Vagina (tissue), 2 donors: ENCODE data around the gene ZFP57. TPM values are rescaled to one million over a fixed set of nuclear protein-coding genes. Genes with fewer than 3 reads are reported as not detected.

ENCODE experiments used
- DNase-seq, 2 donors: peaks; one replicate each; pipeline ENCODE4 v3.0.0-alpha.2; 2017; ENCODE audit errors: extremely low spot score in 2 of 2
- H3K27ac ChIP-seq: fragments of 200-600 bp; sonication (generic); one replicate; pipeline ENCODE4 v1.5.1; 2019
- H3K27me3 ChIP-seq: fragments of 200-600 bp; sonication (generic); one replicate; pipeline ENCODE4 v1.5.1; 2019
- H3K36me3 ChIP-seq, 2 donors: fragments of 200-600 bp; sonication (generic); one replicate each; pipeline ENCODE4 v1.5.1; 2017 to 2019
- H3K4me1 ChIP-seq: fragments of 200-600 bp; sonication (generic); one replicate; pipeline ENCODE4 v1.5.1; 2019
- H3K4me3 ChIP-seq, 2 donors: fragments of 200-600 bp; sonication (generic); 1 replicate in 1 of 2; 2 replicates in 1 of 2; pipeline ENCODE4 v1.5.1; 2016 to 2019
- H3K9me3 ChIP-seq: fragments of 200-600 bp; sonication (generic); one replicate; pipeline ENCODE4 v1.5.1; 2019
- CTCF ChIP-seq, 3 experiments: fragments of 450-650 bp in 2 of 3; fragments of 200-600 bp in 1 of 3; sonication (generic) in 1 of 3; IDR thresholded peaks; one replicate each; pipeline ENCODE4 v1.5.1; 2017 to 2019; ENCODE audit warnings: antibody characterized with exemption in 3 of 3, mild to moderate bottlenecking in 2 of 3, moderate library complexity in 2 of 3
- POLR2A ChIP-seq, 2 donors: fragments of 450-650 bp; IDR thresholded peaks; one replicate each; pipeline ENCODE4 v1.6.1; 2017; ENCODE audit warnings: antibody characterized with exemption in 2 of 2, mild to moderate bottlenecking in 2 of 2, moderate library complexity in 2 of 2
- POLR2AphosphoS5 ChIP-seq, 2 donors: sonication (generic); formaldehyde crosslinking; IDR thresholded peaks; one replicate each; pipeline ENCODE4 v1.9.0; 2017; ENCODE audit warnings: antibody characterized with exemption in 2 of 2, mild to moderate bottlenecking in 2 of 2, low read depth in 1 of 2; ENCODE audit not compliant: insufficient read depth in 1 of 2
- intact Hi-C: fragments of 100-400 bp; cut with DNase I; formaldehyde crosslinking; loops from one replicate; pipeline ENCODE4 v1.15.1; 2023
- total RNA-seq: library from RNA; depleted of rRNA; stranded (reverse); fragments of >200 nt; gene quantifications from one replicate; pipeline ENCODE4 v1.2.3, GENCODE V29; 2016

The ZFP57 gene
- total RNA-seq, 1 donor from 2014 or later, result 3.7 TPM

DNA sequence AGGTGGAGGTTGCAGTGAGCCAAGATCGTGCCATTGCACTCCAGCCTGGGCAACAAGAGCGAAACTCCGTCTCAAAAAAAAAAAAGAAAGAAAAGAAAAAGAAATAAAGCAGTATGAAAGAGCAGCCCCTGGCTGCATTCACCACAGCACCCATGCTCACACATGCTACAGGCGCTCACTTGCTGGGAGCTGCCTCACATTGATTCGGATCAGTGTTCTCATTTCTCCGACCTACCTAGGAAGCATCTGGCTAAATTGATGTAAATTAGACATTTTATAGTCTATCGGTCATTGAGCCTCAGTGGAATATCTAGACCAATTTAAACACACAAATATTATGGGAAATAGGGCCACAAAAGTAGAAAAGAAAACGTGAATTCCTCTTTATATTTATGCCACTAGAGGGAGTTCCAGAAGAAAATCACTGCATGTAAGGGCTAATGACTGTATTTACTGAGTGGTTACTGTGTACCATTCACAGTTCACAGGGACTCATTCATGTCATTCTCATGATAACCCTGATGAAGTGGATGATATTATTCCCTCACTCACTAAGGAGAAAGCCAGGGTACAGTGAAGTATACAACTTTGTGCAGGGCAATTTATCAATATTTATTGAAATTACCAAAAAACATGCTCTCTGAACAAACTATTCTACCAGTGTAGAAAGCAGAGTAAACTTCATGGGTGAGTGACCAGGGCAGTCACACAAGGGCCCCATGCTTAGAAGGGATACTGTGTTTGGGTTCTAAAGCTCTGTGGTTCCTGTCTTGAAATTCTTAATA is 29.3 kb downstream of the ZFP57 start:
- no peak for TF ChIP-seq POLR2AphosphoS5 (IDR thresholded peaks at IDR 0.05; ENCODE audit: insufficient read depth in 1 of 2, low read depth in 1 of 2)
- TF ChIP-seq CTCF (IDR thresholded peaks at IDR 0.05), result peak; percentile 17 to 46 (median 40)
- TF ChIP-seq POLR2A (IDR thresholded peaks at IDR 0.05), result no peak
- Histone ChIP-seq H3K27ac (no peak overlapping the region), H3K27me3 (no peaks in the 10 kb centered on the region), H3K4me1 (no peaks in the 10 kb centered on the region), H3K36me3 (no peaks in the 10 kb centered on the region), H3K9me3 (no peaks in the 10 kb centered on the region), H3K4me3 (no peak overlapping the region)
- no peak for DNase-seq
- intact Hi-C loops, result no loop called here

DNA sequence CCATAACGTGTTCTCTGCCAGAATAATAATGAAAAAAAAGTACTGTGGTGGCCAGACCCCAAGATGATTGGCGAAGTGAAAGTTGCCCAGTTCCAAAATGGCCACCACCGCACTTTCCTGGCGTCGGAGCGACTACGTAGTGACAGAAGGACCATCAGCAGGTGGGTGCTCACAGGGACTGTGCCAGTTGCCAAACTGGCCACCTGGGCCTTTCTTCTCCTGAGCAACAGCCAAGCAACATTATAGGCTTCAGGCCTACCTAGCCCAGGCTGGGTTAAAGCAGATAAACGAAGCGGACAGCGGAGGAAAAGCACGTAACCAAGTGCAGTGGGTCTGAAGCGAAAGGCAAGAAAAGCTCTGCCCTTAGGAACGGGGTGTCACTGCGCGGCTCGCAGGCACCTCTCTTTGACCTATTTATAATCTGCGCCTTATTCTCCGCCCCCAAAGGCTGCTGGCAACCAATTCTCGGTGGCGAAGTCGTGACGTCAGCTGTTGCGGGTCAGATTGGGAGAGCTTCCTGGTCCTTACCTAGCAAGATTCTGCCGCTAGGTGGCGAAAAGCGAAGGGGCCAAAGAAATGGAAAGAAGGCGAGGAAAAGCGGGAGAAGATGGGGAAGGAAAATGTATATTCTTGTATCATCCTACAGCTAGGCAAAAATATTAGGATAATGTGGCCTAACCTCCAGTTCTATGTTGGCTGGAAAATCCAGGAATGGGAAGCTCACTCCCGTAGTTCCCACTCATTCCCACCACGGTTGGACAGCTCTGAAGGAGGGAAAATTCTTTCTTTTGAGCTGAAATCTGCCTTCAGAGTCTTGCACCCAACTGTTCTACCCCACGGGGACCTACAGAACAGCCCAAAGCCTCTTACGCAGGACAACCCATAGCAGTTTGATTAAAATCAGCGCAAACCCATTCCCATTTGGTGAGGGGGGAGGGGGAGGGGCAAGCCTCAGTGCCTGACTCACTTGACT is 31.0 kb downstream of the ZFP57 start:
- peak; percentile 85 to 94 for TF ChIP-seq POLR2AphosphoS5 (IDR thresholded peaks at IDR 0.05; ENCODE audit: insufficient read depth in 1 of 2, low read depth in 1 of 2)
- TF ChIP-seq CTCF (IDR thresholded peaks at IDR 0.05), result peak; percentile 80 to 86 (median 84)
- TF ChIP-seq POLR2A (IDR thresholded peaks at IDR 0.05), result peak in 1 of 2 donors; percentile 63
- peak overlapping the region; percentile 55 to 62 for H3K4me3 ChIP-seq
- H3K36me3 ChIP-seq, result no peaks in the 10 kb centered on the region
- H3K27ac ChIP-seq, result peak overlapping the region; percentile 94
- H3K9me3 ChIP-seq, result no peaks in the 10 kb centered on the region
- DNase-seq, result peak in 1 of 2 donors; percentile 98
- intact Hi-C loops, result no loop called here
- H3K4me1 ChIP-seq, result no peaks in the 10 kb centered on the region
- no peaks in the 10 kb centered on the region for H3K27me3 ChIP-seq

DNA sequence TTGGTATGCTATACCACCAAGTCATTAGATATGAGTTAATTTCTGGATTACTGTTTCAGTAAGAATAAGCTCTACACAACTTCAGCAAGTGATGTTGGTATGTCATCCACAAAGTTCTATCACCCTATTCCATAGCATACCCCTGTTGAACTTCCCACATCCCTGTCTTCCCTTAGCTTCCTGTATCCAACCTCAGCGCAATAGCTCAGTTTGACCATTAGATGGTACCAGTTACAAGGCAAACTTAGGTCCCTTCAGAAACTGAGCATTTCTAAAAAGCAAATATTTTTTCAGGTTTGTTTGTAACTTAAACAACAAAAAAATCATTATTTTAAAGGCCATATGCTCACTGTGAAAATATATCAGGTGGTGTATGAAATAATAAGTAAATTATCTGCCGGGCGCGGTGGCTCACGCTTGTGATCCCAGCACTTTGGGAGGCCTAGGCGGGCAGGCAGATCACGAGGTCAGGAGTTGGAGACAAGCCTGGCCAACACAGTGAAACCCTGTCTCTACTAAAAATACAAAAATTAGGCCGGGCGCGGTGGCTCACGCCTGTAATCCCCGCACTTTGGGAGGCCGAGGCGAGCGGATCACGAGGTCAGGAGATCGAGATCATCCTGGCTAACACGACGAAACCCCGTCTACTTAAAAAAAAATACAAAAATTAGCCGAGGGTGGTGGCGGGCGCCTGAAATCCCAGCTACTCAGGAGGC is 32.9 kb downstream of the ZFP57 start:
- Histone ChIP-seq H3K27ac (no peak overlapping the region), H3K36me3 (no peaks in the 10 kb centered on the region), H3K9me3 (no peaks in the 10 kb centered on the region), H3K27me3 (no peaks in the 10 kb centered on the region), H3K4me1 (no peaks in the 10 kb centered on the region), H3K4me3 (no peak overlapping the region)
- intact Hi-C loops, result no loop called here
- TF ChIP-seq POLR2A (IDR thresholded peaks at IDR 0.05) (no peak), CTCF (IDR thresholded peaks at IDR 0.05) (no peak), POLR2AphosphoS5 (IDR thresholded peaks at IDR 0.05; ENCODE audit: insufficient read depth in 1 of 2, low read depth in 1 of 2) (no peak)
- no peak for DNase-seq

- Histone ChIP-seq H3K27ac (no peak overlapping the region), H3K4me1 (no peaks in the 10 kb centered on the region), H3K36me3 (no peaks in the 10 kb centered on the region), H3K9me3 (no peaks in the 10 kb centered on the region), H3K4me3 (no peak overlapping the region), H3K27me3 (no peaks in the 10 kb centered on the region)
- no peak for DNase-seq
- intact Hi-C loops, result loop anchor here (5.0 kb wide), 1 partner anchor 1299 kb away; no protein-coding TSS in a partner anchor
- no peak for TF ChIP-seq POLR2AphosphoS5 (IDR thresholded peaks at IDR 0.05; ENCODE audit: insufficient read depth in 1 of 2, low read depth in 1 of 2)
- no peak for TF ChIP-seq CTCF (IDR thresholded peaks at IDR 0.05)
- TF ChIP-seq POLR2A (IDR thresholded peaks at IDR 0.05), result no peak
These were observed 39.4 kb downstream of the ZFP57 start for GRCh38 chr6:29641430-29642148.
